Gastrocnemius medialis (tissue), 4 donors: ENCODE measurements around the gene MAL.

ENCODE experiments used
- CTCF ChIP-seq, 5 experiments: fragments of 450-650 bp in 3 of 5; fragments of 200-600 bp in 2 of 5; sonication (generic) in 2 of 5; IDR thresholded peaks in 4 of 5; conservative IDR thresholded peaks in 1 of 5; 1 replicate in 4 of 5; 2 replicates in 1 of 5; pipeline ENCODE4 v1.5.1; 2016 to 2019; ENCODE audit warnings: antibody characterized with exemption in 5 of 5, mild to moderate bottlenecking in 3 of 5, moderate library complexity in 3 of 5
- POLR2A ChIP-seq, 2 donors: fragments of 450-650 bp; IDR thresholded peaks; one replicate each; pipeline ENCODE4 v1.6.1; 2017; ENCODE audit warnings: antibody characterized with exemption in 2 of 2, mild to moderate bottlenecking in 2 of 2, moderate library complexity in 2 of 2

DNA sequence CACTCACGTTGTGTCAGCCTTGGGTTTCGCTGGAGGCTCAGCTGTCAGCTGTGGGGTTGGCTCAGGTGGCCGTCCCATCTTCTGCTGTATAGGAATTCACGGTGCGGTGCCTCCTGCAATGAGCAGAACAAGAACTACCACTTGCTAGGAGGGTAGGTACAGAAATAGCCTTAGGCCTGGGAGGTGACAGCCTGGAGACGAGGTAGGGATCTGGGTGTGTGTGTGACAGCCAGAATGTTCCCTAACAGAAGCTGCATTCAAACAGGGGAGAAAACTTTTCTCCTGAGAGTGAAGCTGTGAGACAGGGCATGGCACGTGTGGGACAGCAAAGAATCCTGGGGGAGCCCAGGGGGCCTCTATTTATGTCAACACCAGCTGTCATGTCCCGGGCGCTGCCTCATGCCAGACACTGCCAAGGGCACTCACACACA lies 8.4 kb upstream of the MAL start:
- TF ChIP-seq CTCF (IDR thresholded peaks at IDR 0.05 in 4 of 5, conservative IDR thresholded peaks at IDR 0.05 in 1 of 5) (no peak), POLR2A (IDR thresholded peaks at IDR 0.05) (no peak)
